ENCODE results near the gene FARP2.

DNA sequence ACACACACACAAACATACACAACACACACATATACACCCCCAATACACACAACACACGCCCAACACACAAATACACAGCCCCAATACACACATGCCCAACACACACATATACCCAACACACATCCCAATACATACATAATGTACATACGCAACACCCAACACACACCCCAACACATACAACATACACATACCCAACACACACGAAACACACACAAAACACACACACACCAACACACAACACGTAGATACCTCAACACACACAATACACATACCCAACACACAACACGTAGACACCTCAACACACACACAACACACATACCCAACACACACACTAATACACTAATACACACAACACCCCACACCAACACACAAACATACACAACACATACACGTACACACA is 161.2 kb downstream of the FARP2 start:
- TF ChIP-seq CTCF (IDR thresholded peaks at IDR 0.05 in 8 of 11, conservative IDR thresholded peaks at IDR 0.05 in 3 of 11): no peak
- TF ChIP-seq POLR2A (IDR thresholded peaks at IDR 0.05): no peak

Data from spleen (tissue), 7 donors.